ENCODE measurements around the gene KIF26B.

KIF26B gene

DNA sequence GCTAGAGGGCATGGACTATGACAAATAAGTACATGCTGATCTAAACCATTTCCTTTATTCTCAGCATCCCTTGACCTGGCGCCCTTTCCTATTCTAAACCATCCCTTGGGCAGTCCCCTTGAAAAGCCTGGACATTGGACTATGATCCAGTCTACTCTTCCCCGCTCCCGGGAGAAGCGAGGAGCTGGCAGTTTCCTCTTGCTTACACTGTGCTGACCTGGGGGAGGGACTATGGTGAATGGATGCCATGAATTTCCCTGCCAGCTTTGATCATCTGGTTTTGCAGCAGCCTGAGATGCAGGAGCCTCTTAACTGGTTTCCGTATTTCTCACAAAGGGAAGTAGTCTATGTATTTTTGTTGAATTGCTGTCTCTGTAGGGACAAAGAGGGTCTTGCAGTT is 121.7 kb downstream of the KIF26B start:
- H3K27me3 ChIP-seq, result no peaks in the 10 kb centered on the region
- no peak overlapping the region for H3K4me3 ChIP-seq (ENCODE audit: low read depth, low read length)
- no peak for DNase-seq
- H3K4me1 ChIP-seq, result no peaks in the 10 kb centered on the region; the same call in none of the 2 replicates
- no peaks in the 10 kb centered on the region for H3K36me3 ChIP-seq
- TF ChIP-seq, protein P1, sequence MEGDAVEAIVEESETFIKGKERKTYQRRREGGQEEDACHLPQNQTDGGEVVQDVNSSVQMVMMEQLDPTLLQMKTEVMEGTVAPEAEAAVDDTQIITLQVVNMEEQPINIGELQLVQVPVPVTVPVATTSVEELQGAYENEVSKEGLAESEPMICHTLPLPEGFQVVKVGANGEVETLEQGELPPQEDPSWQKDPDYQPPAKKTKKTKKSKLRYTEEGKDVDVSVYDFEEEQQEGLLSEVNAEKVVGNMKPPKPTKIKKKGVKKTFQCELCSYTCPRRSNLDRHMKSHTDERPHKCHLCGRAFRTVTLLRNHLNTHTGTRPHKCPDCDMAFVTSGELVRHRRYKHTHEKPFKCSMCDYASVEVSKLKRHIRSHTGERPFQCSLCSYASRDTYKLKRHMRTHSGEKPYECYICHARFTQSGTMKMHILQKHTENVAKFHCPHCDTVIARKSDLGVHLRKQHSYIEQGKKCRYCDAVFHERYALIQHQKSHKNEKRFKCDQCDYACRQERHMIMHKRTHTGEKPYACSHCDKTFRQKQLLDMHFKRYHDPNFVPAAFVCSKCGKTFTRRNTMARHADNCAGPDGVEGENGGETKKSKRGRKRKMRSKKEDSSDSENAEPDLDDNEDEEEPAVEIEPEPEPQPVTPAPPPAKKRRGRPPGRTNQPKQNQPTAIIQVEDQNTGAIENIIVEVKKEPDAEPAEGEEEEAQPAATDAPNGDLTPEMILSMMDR (IDR thresholded peaks at IDR 0.05; ENCODE audit: low read depth, low read length), result no peak
- H3K9me3 ChIP-seq, result no peaks in the 10 kb centered on the region

DNA sequence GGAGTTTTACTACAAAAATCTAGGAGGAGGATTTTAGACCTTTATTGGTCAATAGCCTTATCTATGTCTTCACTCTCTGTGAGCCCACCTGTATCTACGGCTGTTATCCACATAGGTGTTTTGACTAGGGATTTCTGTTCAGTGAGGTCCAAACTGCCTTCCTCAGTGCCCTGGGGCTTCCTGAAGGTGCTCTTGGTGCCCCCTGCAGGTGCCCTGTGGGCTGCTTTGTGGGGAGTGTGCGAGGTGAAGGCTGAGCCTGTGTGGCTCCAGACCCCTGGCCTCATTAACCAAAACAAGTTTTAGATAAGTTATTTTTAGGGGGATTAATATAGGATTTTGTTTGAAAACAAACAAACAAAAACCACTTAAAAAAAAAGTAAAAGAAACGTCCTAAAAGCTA is 122.5 kb downstream of the KIF26B start:
- H3K36me3 ChIP-seq, result 0 out of 2 replicates have a peak, but pooled peaks cover 2% of the 10 kb centered on the region
- DNase-seq, result peak; percentile 38
- H3K27me3 ChIP-seq, result no peaks in the 10 kb centered on the region
- H3K4me1 ChIP-seq, result no peaks in the 10 kb centered on the region; the same call in none of the 2 replicates
- H3K9me3 ChIP-seq, result no peaks in the 10 kb centered on the region
- TF ChIP-seq, protein P1 (IDR thresholded peaks at IDR 0.05; ENCODE audit: low read depth, low read length), result peak; percentile 66
- H3K4me3 ChIP-seq (ENCODE audit: low read depth, low read length), result no peak overlapping the region

DNA sequence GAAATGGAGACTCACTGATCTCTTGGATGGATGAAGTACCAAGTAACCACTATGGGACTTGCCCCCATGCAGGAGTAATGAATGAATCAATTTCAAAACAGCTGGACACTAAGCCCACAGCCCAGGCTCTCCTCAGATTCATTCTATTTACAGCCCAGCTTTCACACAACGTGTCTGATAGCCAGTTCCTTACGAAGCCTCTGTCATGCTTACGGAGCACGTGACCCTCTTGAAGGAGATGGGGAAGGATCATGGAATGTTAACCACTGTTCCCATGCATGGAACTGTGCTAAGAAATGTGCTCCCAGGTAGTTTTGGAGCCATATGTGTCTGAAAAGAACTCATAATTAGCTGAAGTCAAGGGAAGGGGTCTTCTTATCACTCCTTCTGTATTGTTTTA is 124.1 kb downstream of the KIF26B start:
- H3K4me3 ChIP-seq (ENCODE audit: low read depth, low read length), result no peak overlapping the region
- no peaks in the 10 kb centered on the region for H3K9me3 ChIP-seq
- H3K27me3 ChIP-seq, result no peaks in the 10 kb centered on the region
- TF ChIP-seq, protein P1 (IDR thresholded peaks at IDR 0.05; ENCODE audit: low read depth, low read length), result no peak
- 0 out of 2 replicates have a peak, but pooled peaks cover 2% of the 10 kb centered on the region for H3K36me3 ChIP-seq
- DNase-seq, result no peak
- no peaks in the 10 kb centered on the region; the same call in none of the 2 replicates for H3K4me1 ChIP-seq

DNA sequence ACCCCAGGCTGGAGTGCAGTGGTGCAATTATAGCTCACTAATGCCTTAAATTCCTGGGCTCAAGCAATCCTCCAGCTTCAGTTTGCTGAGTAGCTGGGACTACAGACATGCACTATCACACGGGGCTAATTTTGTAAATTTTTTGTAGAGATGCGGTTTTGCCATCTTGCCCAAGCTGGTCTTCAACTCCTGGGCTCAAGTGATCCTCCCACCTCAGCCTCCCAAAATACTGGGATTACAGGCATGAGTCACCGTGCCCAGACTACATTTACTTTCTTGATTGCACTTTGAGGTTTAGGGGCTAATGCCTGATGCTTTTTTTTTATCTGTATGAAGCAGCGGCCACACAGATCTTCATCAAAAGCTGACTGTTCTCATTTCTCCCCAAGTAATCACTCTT is 124.6 kb downstream of the KIF26B start:
- Histone ChIP-seq H3K4me1 (no peaks in the 10 kb centered on the region; the same call in none of the 2 replicates), H3K36me3 (0 out of 2 replicates have a peak, but pooled peaks cover 2% of the 10 kb centered on the region)
- TF ChIP-seq, protein P1 (IDR thresholded peaks at IDR 0.05; ENCODE audit: low read depth, low read length), result no peak

DNA sequence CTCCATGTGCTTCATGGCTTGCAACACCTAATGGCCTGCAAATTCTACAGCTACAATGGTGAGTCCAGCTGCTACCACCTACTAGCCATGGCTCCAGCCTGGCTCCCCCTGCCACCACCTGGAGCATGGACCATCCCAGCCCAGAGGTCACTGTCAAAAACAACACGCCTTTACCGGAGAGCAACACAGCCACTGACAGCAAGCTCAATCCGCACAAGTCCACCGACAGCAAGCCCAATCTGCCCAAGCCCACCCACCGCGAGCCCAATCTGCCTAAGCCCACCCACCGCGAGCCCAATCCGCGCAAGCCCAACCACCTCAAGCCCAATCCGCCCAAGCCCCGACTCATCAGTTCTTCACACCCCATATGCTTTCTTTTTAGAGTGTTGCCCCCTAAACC is 128.2 kb downstream of the KIF26B start:
- H3K4me1 ChIP-seq, result no peaks in the 10 kb centered on the region
- no peak for DNase-seq
- TF ChIP-seq, protein P1 (IDR thresholded peaks at IDR 0.05; ENCODE audit: low read depth, low read length), result no peak
- no peak overlapping the region for H3K4me3 ChIP-seq (ENCODE audit: low read depth, low read length)
- H3K27me3 ChIP-seq, result no peaks in the 10 kb centered on the region
- H3K9me3 ChIP-seq, result no peaks in the 10 kb centered on the region
- peaks cover 2% of the 10 kb centered on the region; the same call in 1 of the 2 replicates for H3K36me3 ChIP-seq

More for the DNA sequence above, 124.6 kb downstream of the KIF26B start:
- no peak overlapping the region for H3K4me3 ChIP-seq (ENCODE audit: low read depth, low read length)
- no peak for DNase-seq
- no peaks in the 10 kb centered on the region for H3K9me3 ChIP-seq
- H3K27me3 ChIP-seq, result no peaks in the 10 kb centered on the region

DNA sequence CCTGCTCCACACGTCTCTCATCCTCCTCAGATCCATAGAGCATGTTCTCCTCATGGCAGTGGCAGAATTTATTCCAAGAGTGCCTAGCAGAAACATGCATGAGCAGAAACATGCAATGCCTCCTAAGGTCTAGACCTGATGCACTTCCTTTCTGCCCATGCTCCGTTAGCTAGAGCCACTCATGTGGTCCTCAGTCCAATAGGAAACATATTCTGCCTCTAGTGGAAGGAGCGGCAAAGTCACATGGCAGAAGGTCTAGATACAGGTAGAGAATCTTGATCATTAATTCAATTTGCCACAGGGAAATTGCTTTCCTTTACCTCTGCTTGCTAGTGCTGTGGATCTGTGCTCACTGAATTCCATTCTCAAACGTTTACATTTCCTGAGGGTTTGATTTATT is 130.4 kb downstream of the KIF26B start:
- Histone ChIP-seq H3K27me3 (no peaks in the 10 kb centered on the region), H3K4me1 (no peaks in the 10 kb centered on the region), H3K36me3 (peaks cover 2% of the 10 kb centered on the region; the same call in 1 of the 2 replicates), H3K4me3 (ENCODE audit: low read depth, low read length) (no peak overlapping the region), H3K9me3 (no peaks in the 10 kb centered on the region)
- no peak for DNase-seq
- TF ChIP-seq, protein P1 (IDR thresholded peaks at IDR 0.05; ENCODE audit: low read depth, low read length), result no peak
